Measurements from ENCODE around the gene DLEC1. TPM values are rescaled to one million over a fixed set of nuclear protein-coding genes. Genes with fewer than 3 reads are reported as not detected.
"Not testable (repeated sequence)": the region's sequence is repeated elsewhere in the genome, so short reads cannot be mapped to it uniquely, and the experiment has no call there.

Gene DLEC1
- total RNA-seq, 1 donor from 2014 or later: 0.11 TPM

GRCh38 chr3:38054499-38055001 lies 15.5 kb downstream of the DLEC1 start:
- DNase-seq (ENCODE audit: low spot score in 2 of 2): no peak
- intact Hi-C loops (cut with DNase I): no loop called here
- H3K27me3 ChIP-seq: no peaks in the 10 kb centered on the region
- H3K4me1 ChIP-seq: no peaks in the 10 kb centered on the region
- H3K27ac ChIP-seq: no peak overlapping the region
- H3K9me3 ChIP-seq: no peaks in the 10 kb centered on the region
- no peak for TF ChIP-seq CTCF (IDR thresholded peaks at IDR 0.05)
- H3K36me3 ChIP-seq: no peaks in the 10 kb centered on the region
- H3K4me3 ChIP-seq: no peak overlapping the region

- H3K4me3 ChIP-seq: no peak overlapping the region
- no peaks in the 10 kb centered on the region for H3K4me1 ChIP-seq
- H3K27ac ChIP-seq: no peak overlapping the region
- no peaks in the 10 kb centered on the region for H3K36me3 ChIP-seq
- intact Hi-C loops (cut with DNase I): no loop called here
- no peaks in the 10 kb centered on the region for H3K9me3 ChIP-seq
- no peak for TF ChIP-seq CTCF (IDR thresholded peaks at IDR 0.05)
- no peaks in the 10 kb centered on the region for H3K27me3 ChIP-seq
- no peak for DNase-seq (ENCODE audit: low spot score in 2 of 2)
These were observed 20.1 kb downstream of the DLEC1 start for GRCh38 chr3:38059148-38059547.

GRCh38 chr3:38059591-38059990 lies 20.6 kb downstream of the DLEC1 start:
- Histone ChIP-seq H3K27ac (no peak overlapping the region), H3K9me3 (no peaks in the 10 kb centered on the region), H3K4me1 (no peaks in the 10 kb centered on the region), H3K4me3 (no peak overlapping the region), H3K36me3 (no peaks in the 10 kb centered on the region), H3K27me3 (no peaks in the 10 kb centered on the region)
- DNase-seq (ENCODE audit: low spot score in 2 of 2): no peak
- intact Hi-C loops (cut with DNase I): no loop called here
- TF ChIP-seq CTCF (IDR thresholded peaks at IDR 0.05): no peak

DNA sequence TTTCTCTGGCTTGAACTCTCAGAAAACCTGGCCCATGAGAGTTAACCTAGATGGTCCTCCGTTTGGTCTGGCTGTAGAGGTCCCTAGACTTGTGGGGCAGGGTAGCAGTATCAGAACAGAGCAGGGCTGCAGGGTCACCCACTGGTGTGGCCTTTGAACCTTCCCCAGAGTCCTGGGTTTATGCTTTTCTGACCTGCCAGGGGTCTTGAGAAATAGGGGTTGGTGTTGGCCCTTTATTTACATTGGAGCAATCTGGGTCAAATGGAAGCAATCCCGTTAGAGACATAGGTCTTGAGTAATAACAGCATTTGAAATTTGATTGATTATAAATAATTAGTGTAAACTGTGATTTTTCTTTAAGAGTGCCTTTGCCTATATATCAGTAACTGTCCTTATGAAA lies 23.8 kb downstream of the DLEC1 start:
- intact Hi-C loops (cut with DNase I): no loop called here
- Histone ChIP-seq H3K9me3 (no peaks in the 10 kb centered on the region), H3K36me3 (no peaks in the 10 kb centered on the region), H3K4me3 (no peak overlapping the region), H3K27me3 (no peaks in the 10 kb centered on the region), H3K27ac (no peak overlapping the region), H3K4me1 (no peaks in the 10 kb centered on the region)
- TF ChIP-seq CTCF (IDR thresholded peaks at IDR 0.05): no peak
- no peak for DNase-seq (ENCODE audit: low spot score in 2 of 2)

- H3K4me3 ChIP-seq; H3K36me3 ChIP-seq; H3K27ac ChIP-seq; H3K9me3 ChIP-seq; DNase-seq (ENCODE audit: low spot score in 2 of 2); intact Hi-C loops (cut with DNase I); H3K27me3 ChIP-seq; H3K4me1 ChIP-seq: not testable (repeated sequence)
These were observed 25.4 kb downstream of the DLEC1 start for GRCh38 chr3:38064453-38064852.

- Histone ChIP-seq H3K9me3 (no peaks in the 10 kb centered on the region), H3K4me3 (no peak overlapping the region), H3K27me3 (no peaks in the 10 kb centered on the region), H3K36me3 (no peaks in the 10 kb centered on the region), H3K27ac (no peak overlapping the region), H3K4me1 (peaks cover 0 to 2% of the 10 kb centered on the region in 2 donors)
- TF ChIP-seq CTCF (IDR thresholded peaks at IDR 0.05): no peak
- intact Hi-C loops (cut with DNase I): no loop called here
- DNase-seq (ENCODE audit: low spot score in 2 of 2): no peak
These were observed 28.7 kb downstream of the DLEC1 start for GRCh38 chr3:38067508-38068233.

Measured in ascending aorta (tissue), 2 donors.